ENCODE data around the gene FAM120A.

Gene FAM120A

GRCh38 chr9:93590609-93591234, 139.2 kb downstream of the FAM120A start:
- H3K9me3 ChIP-seq (ENCODE audit: severe bottlenecking), result no peaks in the 10 kb centered on the region

GRCh38 chr9:93591301-93592007, 140.0 kb downstream of the FAM120A start:
- TF ChIP-seq CTCF (IDR thresholded peaks at IDR 0.05; ENCODE audit: low read depth, low read length), result no peak
- DNase-seq, result no peak
- no peaks in the 10 kb centered on the region for H3K27me3 ChIP-seq (ENCODE audit: insufficient read depth, low read depth, severe bottlenecking)
- no peaks in the 10 kb centered on the region; the same call in 1 of the 2 replicates for H3K36me3 ChIP-seq
- H3K4me3 ChIP-seq (ENCODE audit: low read depth, low read length), result no peak overlapping the region
- H3K9me3 ChIP-seq (ENCODE audit: severe bottlenecking), result no peaks in the 10 kb centered on the region
- no peak overlapping the region for H3K27ac ChIP-seq

More at GRCh38 chr9:93590609-93591234, 139.2 kb downstream of the FAM120A start:
- Histone ChIP-seq H3K27ac (no peak overlapping the region), H3K36me3 (no peaks in the 10 kb centered on the region; the same call in 1 of the 2 replicates), H3K4me3 (ENCODE audit: low read depth, low read length) (no peak overlapping the region), H3K27me3 (ENCODE audit: insufficient read depth, low read depth, severe bottlenecking) (no peaks in the 10 kb centered on the region)
- TF ChIP-seq CTCF (IDR thresholded peaks at IDR 0.05; ENCODE audit: low read depth, low read length), result no peak
- DNase-seq, result no peak

GRCh38 chr9:93592008-93592642, 140.6 kb downstream of the FAM120A start:
- H3K36me3 ChIP-seq, result no peaks in the 10 kb centered on the region; the same call in 1 of the 2 replicates
- no peaks in the 10 kb centered on the region for H3K9me3 ChIP-seq (ENCODE audit: severe bottlenecking)
- no peak overlapping the region for H3K4me3 ChIP-seq (ENCODE audit: low read depth, low read length)
- no peak for DNase-seq
- TF ChIP-seq CTCF (IDR thresholded peaks at IDR 0.05; ENCODE audit: low read depth, low read length), result no peak
- no peaks in the 10 kb centered on the region for H3K27me3 ChIP-seq (ENCODE audit: insufficient read depth, low read depth, severe bottlenecking)
- H3K27ac ChIP-seq, result no peak overlapping the region

- H3K27ac ChIP-seq, result no peak overlapping the region
- no peaks in the 10 kb centered on the region for H3K9me3 ChIP-seq (ENCODE audit: severe bottlenecking)
- H3K4me3 ChIP-seq (ENCODE audit: low read depth, low read length), result no peak overlapping the region
- H3K27me3 ChIP-seq (ENCODE audit: insufficient read depth, low read depth, severe bottlenecking), result no peaks in the 10 kb centered on the region
- H3K36me3 ChIP-seq, result no peaks in the 10 kb centered on the region; the same call in 1 of the 2 replicates
- DNase-seq, result peak; percentile 51
- TF ChIP-seq CTCF (IDR thresholded peaks at IDR 0.05; ENCODE audit: low read depth, low read length), result peak; percentile 61
Observed at GRCh38 chr9:93592643-93593021, 141.1 kb downstream of the FAM120A start.

GRCh38 chr9:93593144-93593658, 141.7 kb downstream of the FAM120A start:
- no peak overlapping the region for H3K27ac ChIP-seq

More at GRCh38 chr9:93593144-93593658, 141.7 kb downstream of the FAM120A start:
- no peak for TF ChIP-seq CTCF (IDR thresholded peaks at IDR 0.05; ENCODE audit: low read depth, low read length)
- no peak for DNase-seq
- no peak overlapping the region for H3K4me3 ChIP-seq (ENCODE audit: low read depth, low read length)
- no peaks in the 10 kb centered on the region; the same call in 1 of the 2 replicates for H3K36me3 ChIP-seq
- no peaks in the 10 kb centered on the region for H3K9me3 ChIP-seq (ENCODE audit: severe bottlenecking)
- H3K27me3 ChIP-seq (ENCODE audit: insufficient read depth, low read depth, severe bottlenecking), result no peaks in the 10 kb centered on the region
